Stimulated activated CD4-positive, alpha-beta T cell treated with anti-CD3 and anti-CD28 coated beads, TNF-alpha, amount 100 ng/mL, for 4 hours (primary cell): Measurements from ENCODE around the gene CLK4.

ENCODE experiments used
- DNase-seq, 3 experiments: peaks; one replicate each; pipeline ENCODE4 v3.0.0-alpha.2; 2020; ENCODE audit warnings: low read depth in 3 of 3

The CLK4 gene

DNA sequence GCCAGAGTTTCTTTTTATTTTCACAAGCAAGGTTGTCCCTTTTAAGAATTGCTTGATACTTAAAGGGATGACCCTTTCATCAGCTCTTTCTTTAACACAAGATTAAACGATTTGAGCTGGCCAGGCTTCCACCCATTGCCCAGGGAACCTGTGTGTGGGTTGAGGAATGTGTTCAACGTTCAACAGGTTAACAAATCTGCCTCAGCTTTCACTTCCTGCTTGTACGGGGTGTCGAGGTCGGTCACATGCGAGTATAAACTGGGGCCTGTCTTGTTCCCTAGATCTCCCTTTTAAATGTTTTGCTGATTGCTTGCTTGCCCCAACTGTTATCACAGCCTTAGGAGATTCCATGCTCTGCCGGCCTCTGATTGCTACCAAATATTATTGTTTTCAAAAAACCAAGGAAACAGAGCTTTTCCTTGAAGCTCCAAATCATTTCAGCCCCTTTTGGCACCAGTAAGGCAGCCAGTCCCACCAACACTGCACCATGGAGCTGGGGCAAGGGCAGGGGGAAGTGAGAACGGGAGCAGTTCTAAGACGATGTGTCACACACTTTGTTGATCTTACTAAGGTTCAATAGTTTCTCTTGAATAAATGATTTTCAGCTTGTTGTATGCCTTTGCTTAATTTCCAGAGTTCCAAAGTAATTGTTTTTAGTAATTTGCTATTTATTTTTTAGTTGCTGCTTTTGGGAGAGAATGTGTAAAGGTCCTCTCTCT is 10.7 kb upstream of the CLK4 start:
- no peak for DNase-seq

DNA sequence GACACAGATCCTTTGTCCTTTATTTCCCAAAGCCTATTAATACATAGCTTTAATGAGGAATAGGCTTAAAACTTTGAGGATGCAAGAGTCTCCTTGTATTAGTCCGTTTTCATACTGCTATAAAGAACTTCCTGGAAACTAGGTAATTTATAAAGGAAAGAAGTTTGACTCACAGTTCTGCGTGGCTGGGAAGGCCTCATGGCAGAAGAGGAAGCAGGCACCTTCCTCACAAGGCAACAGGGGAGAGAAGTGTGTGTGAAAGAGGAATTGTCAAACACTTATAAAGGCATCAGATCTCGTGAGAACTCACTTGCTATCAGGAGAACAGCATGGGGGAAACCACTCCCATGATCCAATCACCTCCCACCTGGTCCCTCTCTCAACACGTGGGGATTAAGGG is 5.4 kb upstream of the CLK4 start:
- no peak for DNase-seq

GRCh38 chr5:178630951-178631350 is 4.1 kb upstream of the CLK4 start:
- no peak for DNase-seq

GRCh38 chr5:178630475-178630930 is 3.7 kb upstream of the CLK4 start:
- no peak for DNase-seq

DNA sequence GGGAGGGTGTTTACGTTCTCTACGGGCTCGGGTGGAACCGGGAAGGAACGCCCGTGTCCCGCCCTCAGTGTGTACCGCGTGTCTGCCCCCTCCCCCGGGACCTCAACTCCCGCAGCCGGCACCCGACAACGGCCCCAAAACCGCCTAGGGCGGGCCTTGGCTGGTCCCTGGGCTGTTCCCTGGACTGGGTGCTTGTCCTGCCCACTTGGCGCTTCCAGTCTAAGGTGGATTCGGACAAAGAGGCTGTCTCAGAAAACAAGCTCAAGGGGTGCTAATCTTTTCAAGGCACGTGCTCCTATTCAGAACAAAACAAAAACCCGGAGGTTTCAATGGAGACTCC is 379 bp upstream of the CLK4 start:
- no peak for DNase-seq

DNA sequence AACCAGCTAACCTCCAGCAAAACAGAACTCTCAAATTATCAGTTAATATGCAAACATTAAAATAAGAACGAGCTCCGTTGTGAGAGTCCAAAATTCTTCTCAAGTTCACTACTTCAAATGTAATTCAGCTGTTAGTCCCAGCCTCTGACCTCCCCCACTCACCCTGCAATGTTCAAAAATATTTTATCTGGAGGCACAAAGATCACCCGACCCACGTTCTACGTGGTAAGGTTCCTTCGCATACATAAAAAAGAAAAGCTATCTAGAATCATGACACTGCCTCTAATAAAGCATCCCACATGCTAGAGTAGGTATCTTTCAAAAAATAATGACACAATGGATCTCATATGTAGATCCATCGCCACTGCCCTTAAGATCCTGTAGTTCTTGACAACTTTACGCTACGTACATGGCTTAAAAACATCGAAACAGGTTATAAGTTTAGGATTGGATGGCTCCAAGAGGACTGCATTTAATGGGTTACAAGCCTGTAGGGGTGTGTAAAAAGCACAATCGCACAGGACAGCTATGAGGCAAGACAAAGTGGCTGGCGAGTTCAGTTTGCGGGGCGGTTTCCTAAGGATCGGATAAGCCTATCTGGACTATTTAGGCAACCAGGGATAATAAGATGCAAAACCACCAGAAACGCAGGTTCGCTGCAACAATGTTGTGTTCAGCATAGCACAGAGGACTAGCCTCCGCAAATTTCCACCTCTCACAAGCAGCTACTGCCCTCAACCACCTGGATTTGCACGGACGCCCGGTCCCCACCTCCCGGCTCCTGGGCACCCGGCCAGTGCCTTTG is 969 bp downstream of the CLK4 start:
- no peak for DNase-seq

- DNase-seq = no peak
Measured at GRCh38 chr5:178624631-178625546, 2.0 kb downstream of the CLK4 start.

DNA sequence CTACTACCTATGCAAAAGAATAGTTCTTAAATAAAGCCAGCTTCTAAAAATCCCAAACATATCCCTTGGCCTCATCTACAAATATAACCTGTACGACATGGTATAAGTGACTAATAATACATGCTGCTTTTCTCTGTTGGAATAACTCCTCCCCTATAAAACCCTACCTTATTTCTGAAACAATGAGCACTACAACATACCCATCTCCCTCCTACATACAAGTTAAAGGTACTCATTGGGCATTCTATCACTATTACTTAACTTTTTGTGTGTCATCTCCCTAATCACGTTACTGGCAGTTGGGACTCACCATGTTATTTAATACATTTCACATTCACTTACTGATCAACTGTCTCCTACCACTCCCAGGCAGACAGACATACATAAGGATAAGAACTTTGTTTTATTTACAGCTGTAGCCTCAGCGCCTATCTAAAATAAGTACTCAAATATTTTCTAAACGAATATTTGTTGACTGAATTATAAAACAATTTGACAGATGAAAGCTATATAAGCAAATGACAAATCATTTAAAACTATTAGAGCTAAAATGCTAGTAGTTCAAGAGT is 4.1 kb downstream of the CLK4 start:
- DNase-seq = no peak

- DNase-seq = no peak
Measured at GRCh38 chr5:178619390-178619789, 7.5 kb downstream of the CLK4 start.

GRCh38 chr5:178612299-178612698 is 14.6 kb downstream of the CLK4 start:
- DNase-seq = no peak

GRCh38 chr5:178606269-178606668 is 20.6 kb downstream of the CLK4 start:
- DNase-seq = no peak

DNA sequence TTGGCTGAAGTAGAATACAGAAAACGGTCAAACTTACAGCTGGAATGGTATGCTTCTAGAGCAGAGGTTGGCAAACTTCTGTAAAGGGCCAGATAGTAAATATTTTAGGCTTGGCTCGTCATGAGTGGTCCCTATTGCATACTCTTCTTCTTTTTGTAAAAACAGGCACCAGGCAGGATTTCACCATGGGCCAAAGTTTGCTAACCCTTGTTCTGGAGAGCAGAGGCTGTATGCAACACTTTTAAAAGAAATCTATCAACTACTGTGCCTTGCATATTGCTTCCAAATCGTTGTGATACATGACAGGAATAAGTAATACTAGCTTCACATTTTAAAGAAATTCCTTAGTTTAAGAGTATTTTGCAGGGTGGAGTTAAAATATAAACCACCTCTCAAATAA is 21.1 kb downstream of the CLK4 start:
- no peak for DNase-seq

- DNase-seq = no peak
Measured at GRCh38 chr5:178602752-178603151, 24.1 kb downstream of the CLK4 start.

DNA sequence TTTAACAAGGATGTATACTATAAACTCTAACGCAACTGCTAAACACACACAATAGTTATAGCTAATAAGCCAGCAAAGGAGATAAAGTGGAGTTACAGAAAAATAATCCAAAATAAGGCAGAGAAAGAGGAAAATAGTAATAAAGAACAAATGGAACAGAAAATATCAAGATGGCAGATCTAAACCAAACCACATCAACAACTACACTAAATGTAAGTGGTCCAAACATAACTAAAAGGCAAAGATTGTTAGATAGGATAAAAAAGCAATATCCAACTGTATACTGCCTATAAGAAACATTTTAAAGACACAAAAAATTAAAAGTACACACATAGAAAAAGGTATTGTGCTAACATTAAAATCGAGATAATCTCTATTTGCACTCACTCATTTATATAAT is 31.1 kb downstream of the CLK4 start:
- no peak for DNase-seq

GRCh38 chr5:178595150-178595549 is 31.7 kb downstream of the CLK4 start:
- DNase-seq = no peak

DNA sequence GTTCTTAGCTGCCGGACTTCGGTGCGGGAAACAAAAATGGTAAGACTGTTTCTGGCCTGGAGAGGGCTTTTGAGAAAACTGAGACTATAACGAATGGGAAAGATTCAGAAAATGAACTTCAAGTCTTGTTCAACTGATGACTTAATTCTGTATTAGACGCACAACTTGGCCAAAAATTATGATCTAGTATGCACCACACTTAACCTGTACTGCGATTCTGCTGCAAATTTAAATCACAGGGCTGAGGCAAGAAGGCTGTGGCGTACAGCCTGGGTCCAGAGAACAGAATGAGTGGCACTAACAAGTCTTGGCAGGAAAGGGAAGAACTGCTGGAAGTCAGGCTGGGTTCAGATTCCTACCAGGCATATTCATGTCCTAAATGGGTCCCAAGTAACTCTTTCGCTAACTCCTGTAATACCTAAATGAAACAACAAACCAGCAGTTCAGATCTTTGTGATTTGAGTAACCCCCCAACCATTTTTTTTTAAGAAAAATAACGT is 35.9 kb downstream of the CLK4 start:
- DNase-seq = no peak

GRCh38 chr5:178590141-178590923 is 36.5 kb downstream of the CLK4 start, which contains the start of gene COL23A1:
Gene COL23A1 (minus strand): TSS chr5:178590393.
- DNase-seq = peak in 1 of 3 experiments; percentile 29

DNA sequence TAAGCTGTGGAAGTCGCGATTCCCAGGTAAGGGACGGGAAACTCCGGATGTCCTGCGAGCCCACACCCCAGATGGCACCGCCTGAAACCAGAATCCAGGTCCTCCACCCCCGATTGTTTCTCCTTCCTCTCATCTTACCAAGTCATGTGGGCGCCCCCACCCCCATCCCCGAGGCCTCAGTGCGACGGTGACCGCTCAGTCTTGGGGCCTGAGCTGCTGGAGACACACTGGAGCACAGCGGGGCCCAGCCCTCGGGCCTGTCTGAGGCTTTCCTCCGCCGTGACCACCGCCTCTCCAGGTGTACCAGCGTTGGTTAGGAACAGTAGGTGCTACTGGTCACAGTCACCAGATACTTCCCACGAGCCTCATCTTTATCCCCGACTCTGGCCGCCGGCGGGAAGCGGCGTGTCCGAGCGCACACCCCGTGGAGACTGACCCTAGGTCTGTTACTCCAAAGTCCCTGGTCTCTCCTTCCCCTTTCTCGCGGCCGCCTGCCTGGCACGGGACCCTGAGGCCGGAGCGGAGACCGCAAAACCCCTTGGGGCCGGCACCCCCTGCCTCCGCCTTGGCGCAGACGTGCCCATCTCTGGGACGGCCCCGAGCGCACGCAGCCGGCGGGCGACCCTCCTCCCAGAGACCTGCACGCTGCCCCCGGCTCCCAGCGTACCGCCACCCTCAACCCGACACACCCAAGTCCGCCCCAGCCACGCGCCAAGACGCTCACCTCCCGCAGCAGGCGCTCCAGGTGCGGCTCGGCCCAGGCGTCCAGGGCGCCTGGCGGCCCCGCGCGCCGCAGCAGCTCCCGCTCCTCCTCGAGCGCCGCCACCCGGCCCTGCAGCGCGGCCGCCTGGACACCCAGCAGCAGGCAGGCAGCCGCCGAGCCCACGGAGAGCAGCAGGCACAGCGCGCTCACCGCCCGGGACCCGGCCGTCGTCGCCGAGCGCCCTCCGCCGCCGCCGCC is 37.4 kb downstream of the CLK4 start:
- DNase-seq = no peak

DNA sequence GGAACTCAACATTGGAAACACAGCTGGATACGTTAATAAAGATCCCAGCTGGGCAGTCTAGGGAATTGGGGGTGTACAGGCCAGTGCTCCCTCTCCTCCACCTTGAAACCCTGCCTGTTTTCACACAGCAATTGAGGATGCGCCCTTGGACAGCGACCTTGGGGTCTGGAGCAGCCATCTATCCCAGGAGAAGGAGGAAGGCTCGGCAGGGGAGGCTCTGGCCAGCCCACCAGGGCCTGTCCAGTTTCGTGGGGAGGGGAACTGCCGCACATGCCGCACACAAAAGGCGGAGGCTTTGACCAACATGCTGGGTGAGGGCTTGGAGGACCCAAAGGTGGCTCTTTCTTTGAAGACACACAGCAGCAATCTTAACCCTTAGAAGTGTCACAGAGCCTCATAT is 38.1 kb downstream of the CLK4 start:
- no peak for DNase-seq
